Right lobe of liver (tissue), 4 donors: Measurements from ENCODE around the gene SYNJ2.

ENCODE experiments used
- POLR2A ChIP-seq: fragments of 450-650 bp; IDR thresholded peaks from one replicate; pipeline ENCODE4 v1.6.1; 2017; ENCODE audit warnings: antibody characterized with exemption, mild to moderate bottlenecking
- TF ChIP-seq, protein P1 (sequence below), 4 donors: fragments of 200-600 bp in 3 of 4; fragments of 450-650 bp in 1 of 4; IDR thresholded peaks; one replicate each; pipeline versions ENCODE4 v1.5.1 to v1.8.0; 2016 to 2022; ENCODE audit warnings: antibody characterized with exemption in 4 of 4, mild to moderate bottlenecking in 2 of 4
- donor health status: DM: no; HTN: no; CAD: no.
- donor health status: DM: no; HTN: no; CAD: no.
- donor health status: DM: no; HTN: yes; CAD: no.

- TF ChIP-seq, protein P1, sequence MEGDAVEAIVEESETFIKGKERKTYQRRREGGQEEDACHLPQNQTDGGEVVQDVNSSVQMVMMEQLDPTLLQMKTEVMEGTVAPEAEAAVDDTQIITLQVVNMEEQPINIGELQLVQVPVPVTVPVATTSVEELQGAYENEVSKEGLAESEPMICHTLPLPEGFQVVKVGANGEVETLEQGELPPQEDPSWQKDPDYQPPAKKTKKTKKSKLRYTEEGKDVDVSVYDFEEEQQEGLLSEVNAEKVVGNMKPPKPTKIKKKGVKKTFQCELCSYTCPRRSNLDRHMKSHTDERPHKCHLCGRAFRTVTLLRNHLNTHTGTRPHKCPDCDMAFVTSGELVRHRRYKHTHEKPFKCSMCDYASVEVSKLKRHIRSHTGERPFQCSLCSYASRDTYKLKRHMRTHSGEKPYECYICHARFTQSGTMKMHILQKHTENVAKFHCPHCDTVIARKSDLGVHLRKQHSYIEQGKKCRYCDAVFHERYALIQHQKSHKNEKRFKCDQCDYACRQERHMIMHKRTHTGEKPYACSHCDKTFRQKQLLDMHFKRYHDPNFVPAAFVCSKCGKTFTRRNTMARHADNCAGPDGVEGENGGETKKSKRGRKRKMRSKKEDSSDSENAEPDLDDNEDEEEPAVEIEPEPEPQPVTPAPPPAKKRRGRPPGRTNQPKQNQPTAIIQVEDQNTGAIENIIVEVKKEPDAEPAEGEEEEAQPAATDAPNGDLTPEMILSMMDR (IDR thresholded peaks at IDR 0.05): no peak
- TF ChIP-seq POLR2A: no peak
Observed at GRCh38 chr6:158037771-158038170, 56.1 kb downstream of the SYNJ2 start.
